Upper lobe of left lung (tissue), 6 donors: ENCODE measurements around the gene CCDC124. TPM values are rescaled to one million over a fixed set of nuclear protein-coding genes. Genes with fewer than 3 reads are reported as not detected.

Experiments
- ATAC-seq, 2 donors: fragments of 200-7000 bp; cut with Tn5 transposase; one replicate each; pipeline ENCODE4 v1.9.1; 2022; ENCODE audit warnings: mild to moderate bottlenecking in 2 of 2, moderate library complexity in 2 of 2; ENCODE audit not compliant: low FRiP score in 2 of 2
- DNase-seq, 2 donors: peaks; one replicate each; pipeline ENCODE4 v3.0.0-alpha.2; 2019 to 2020
- H3K27ac ChIP-seq, 4 donors: fragments of 200-600 bp; sonication (generic); one replicate each; pipeline ENCODE4 v1.5.1; 2016 to 2019
- H3K27me3 ChIP-seq, 4 donors: fragments of 200-600 bp; sonication (generic); one replicate each; pipeline ENCODE4 v1.5.1; 2017 to 2019
- H3K36me3 ChIP-seq, 4 donors: fragments of 200-600 bp; sonication (generic); one replicate each; pipeline ENCODE4 v1.5.1; 2016 to 2019
- H3K4me1 ChIP-seq, 4 donors: fragments of 200-600 bp; sonication (generic); one replicate each; pipeline ENCODE4 v1.5.1; 2018 to 2019
- H3K4me3 ChIP-seq, 4 donors: fragments of 200-600 bp; sonication (generic); one replicate each; pipeline ENCODE4 v1.5.1; 2017 to 2019; ENCODE audit warnings: mild to moderate bottlenecking in 2 of 4, moderate library complexity in 1 of 4
- H3K9me3 ChIP-seq, 4 donors: fragments of 200-600 bp; sonication (generic); one replicate each; pipeline ENCODE4 v1.5.1; 2018 to 2019
- EP300 ChIP-seq, 4 donors: sonication (generic); formaldehyde crosslinking; IDR thresholded peaks; one replicate each; pipeline ENCODE4 v1.5.1; 2017; ENCODE audit warnings: antibody characterized with exemption in 4 of 4, control low read depth in 2 of 4
- POLR2A ChIP-seq, 4 donors: fragments of 450-650 bp; IDR thresholded peaks; one replicate each; pipeline ENCODE4 v1.5.1; 2016 to 2017; ENCODE audit warnings: antibody characterized with exemption in 4 of 4, mild to moderate bottlenecking in 2 of 4
- POLR2AphosphoS5 ChIP-seq, 2 donors: sonication (generic); formaldehyde crosslinking; IDR thresholded peaks; one replicate each; pipeline ENCODE4 v1.5.1; 2017; ENCODE audit warnings: antibody characterized with exemption in 2 of 2
- WGBS, 2 donors: methylation state at CpG; one replicate each; pipeline ENCODE4 v1.1.5; 2017 to 2018; 5-methylcytosine and 5-hydroxymethylcytosine counted together
- total RNA-seq, 6 donors: library from RNA; depleted of rRNA in 4 of 6; stranded (reverse); fragments of >200 nt in 4 of 6; gene quantifications; one replicate each; pipeline versions ENCODE4 v1.1.0 to v1.2.1, GENCODE V29; 2016 to 2021
- TF ChIP-seq, protein P1 (sequence below), 6 experiments: fragments of 450-650 bp in 4 of 6; fragments of 200-600 bp in 2 of 6; sonication (generic) in 2 of 6; IDR thresholded peaks; one replicate each; pipeline ENCODE4 v1.5.1; 2016 to 2019; ENCODE audit warnings: antibody characterized with exemption in 6 of 6
- donor health status: DM: no; HTN: no; CAD: no; lungs with moderate emphysema.
- donor health status: DM: no; HTN: yes; CAD: no; lungs with severe emphysema.

Gene CCDC124
- total RNA-seq, 6 donors from 2014 or later, result 50.2 to 83.3 (median 62.1) TPM

DNA sequence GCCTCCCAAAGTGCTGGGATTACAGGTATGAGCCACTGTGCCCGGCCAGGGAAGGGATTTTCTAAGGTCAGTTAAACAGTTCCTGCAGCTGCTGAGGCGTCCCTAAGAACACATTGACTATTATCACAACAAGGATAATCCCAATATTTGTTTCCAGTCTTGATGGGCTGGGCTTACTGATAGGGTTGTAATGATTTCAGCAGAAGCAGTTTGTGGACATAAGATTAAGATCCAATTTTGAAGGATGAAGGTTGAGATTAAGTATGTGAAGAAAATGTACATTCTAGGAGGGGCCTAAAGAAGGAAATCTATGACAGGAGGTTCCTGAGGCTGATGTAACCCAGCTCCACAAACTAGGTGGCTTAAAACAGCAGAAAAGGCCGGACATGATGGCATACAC, 10.7 kb upstream of the CCDC124 start:
- TF ChIP-seq, protein P1, sequence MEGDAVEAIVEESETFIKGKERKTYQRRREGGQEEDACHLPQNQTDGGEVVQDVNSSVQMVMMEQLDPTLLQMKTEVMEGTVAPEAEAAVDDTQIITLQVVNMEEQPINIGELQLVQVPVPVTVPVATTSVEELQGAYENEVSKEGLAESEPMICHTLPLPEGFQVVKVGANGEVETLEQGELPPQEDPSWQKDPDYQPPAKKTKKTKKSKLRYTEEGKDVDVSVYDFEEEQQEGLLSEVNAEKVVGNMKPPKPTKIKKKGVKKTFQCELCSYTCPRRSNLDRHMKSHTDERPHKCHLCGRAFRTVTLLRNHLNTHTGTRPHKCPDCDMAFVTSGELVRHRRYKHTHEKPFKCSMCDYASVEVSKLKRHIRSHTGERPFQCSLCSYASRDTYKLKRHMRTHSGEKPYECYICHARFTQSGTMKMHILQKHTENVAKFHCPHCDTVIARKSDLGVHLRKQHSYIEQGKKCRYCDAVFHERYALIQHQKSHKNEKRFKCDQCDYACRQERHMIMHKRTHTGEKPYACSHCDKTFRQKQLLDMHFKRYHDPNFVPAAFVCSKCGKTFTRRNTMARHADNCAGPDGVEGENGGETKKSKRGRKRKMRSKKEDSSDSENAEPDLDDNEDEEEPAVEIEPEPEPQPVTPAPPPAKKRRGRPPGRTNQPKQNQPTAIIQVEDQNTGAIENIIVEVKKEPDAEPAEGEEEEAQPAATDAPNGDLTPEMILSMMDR (IDR thresholded peaks at IDR 0.05), result no peak
- TF ChIP-seq EP300 (IDR thresholded peaks at IDR 0.05) (no peak), POLR2AphosphoS5 (IDR thresholded peaks at IDR 0.05) (no peak), POLR2A (IDR thresholded peaks at IDR 0.05) (no peak)

DNA sequence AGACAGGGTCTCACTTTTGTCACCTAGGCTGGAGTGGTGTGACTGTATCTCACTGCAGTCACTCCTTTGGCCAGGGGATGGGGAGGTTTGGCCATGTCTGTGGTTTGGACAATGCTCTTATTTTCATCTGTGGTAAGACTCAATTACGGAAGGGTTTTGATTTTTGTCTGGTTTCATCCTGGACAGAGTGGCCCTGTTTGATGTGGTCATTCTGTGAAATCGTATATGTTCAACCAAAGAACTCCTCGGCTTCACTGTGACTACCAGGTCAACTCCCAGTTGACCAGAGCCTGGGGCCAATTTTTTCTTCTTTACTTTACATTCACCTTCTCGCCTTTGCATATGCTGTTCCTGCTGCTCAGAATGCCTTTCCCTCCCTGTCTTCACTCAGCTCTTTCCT, 6.8 kb upstream of the CCDC124 start:
- ATAC-seq, result no peak
- no peaks in the 10 kb centered on the region for H3K27me3 ChIP-seq

More for the DNA sequence above, 10.7 kb upstream of the CCDC124 start:
- Histone ChIP-seq H3K27ac (no peak overlapping the region), H3K9me3 (no peaks in the 10 kb centered on the region), H3K4me1 (peaks cover 0 to 2% (median 0%) of the 10 kb centered on the region in 4 donors), H3K4me3 (no peak overlapping the region), H3K27me3 (no peaks in the 10 kb centered on the region), H3K36me3 (no peaks in the 10 kb centered on the region)
- ATAC-seq (no peak), DNase-seq (no peak)
- 67 to 80% methylated on average over 3 of the region's 3 CpGs for WGBS, 2 donors

DNA sequence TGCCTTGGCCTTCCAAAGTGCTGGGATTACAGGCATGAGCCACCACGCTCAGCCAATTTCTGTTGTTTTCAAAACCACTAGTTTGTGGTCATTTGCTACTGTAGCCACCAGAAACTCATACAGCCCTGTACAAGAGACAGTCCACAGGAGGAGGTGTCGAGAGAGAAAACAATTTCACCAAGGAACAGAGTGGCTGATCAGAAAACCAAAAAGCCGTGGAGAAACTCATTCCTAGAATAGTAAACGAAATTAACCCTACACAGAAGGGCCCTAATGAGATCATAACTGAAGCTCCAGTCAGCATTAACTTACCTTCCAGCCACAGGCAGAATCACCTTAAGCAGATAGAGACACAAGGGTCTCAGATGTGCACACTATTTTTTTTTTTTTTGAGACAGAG, 3.8 kb upstream of the CCDC124 start:
- Histone ChIP-seq H3K9me3 (no peaks in the 10 kb centered on the region), H3K36me3 (no peaks in the 10 kb centered on the region), H3K4me1 (peaks cover 14 to 20% (median 16%) of the 10 kb centered on the region in 4 donors), H3K27me3 (no peaks in the 10 kb centered on the region), H3K4me3 (no peak overlapping the region), H3K27ac (no peak overlapping the region)
- TF ChIP-seq POLR2AphosphoS5 (IDR thresholded peaks at IDR 0.05) (no peak), POLR2A (IDR thresholded peaks at IDR 0.05) (no peak), EP300 (IDR thresholded peaks at IDR 0.05) (no peak)
- TF ChIP-seq, protein P1 (IDR thresholded peaks at IDR 0.05), result no peak
- DNase-seq (no peak), ATAC-seq (no peak)
- 65 to 67% methylated on average over 4 of the region's 4 CpGs for WGBS, 2 donors

More for the DNA sequence above, 6.8 kb upstream of the CCDC124 start:
- no peaks in the 10 kb centered on the region for H3K4me1 ChIP-seq
- H3K27ac ChIP-seq, result no peak overlapping the region
- no peak overlapping the region for H3K4me3 ChIP-seq
- no peaks in the 10 kb centered on the region for H3K9me3 ChIP-seq
- no peak for DNase-seq
- H3K36me3 ChIP-seq, result no peaks in the 10 kb centered on the region
- 74 to 81% methylated on average over 4 of the region's 4 CpGs for WGBS, 2 donors
- no peak for TF ChIP-seq EP300 (IDR thresholded peaks at IDR 0.05)
- no peak for TF ChIP-seq POLR2A (IDR thresholded peaks at IDR 0.05)
- TF ChIP-seq, protein P1 (IDR thresholded peaks at IDR 0.05), result no peak
- TF ChIP-seq POLR2AphosphoS5 (IDR thresholded peaks at IDR 0.05), result no peak

DNA sequence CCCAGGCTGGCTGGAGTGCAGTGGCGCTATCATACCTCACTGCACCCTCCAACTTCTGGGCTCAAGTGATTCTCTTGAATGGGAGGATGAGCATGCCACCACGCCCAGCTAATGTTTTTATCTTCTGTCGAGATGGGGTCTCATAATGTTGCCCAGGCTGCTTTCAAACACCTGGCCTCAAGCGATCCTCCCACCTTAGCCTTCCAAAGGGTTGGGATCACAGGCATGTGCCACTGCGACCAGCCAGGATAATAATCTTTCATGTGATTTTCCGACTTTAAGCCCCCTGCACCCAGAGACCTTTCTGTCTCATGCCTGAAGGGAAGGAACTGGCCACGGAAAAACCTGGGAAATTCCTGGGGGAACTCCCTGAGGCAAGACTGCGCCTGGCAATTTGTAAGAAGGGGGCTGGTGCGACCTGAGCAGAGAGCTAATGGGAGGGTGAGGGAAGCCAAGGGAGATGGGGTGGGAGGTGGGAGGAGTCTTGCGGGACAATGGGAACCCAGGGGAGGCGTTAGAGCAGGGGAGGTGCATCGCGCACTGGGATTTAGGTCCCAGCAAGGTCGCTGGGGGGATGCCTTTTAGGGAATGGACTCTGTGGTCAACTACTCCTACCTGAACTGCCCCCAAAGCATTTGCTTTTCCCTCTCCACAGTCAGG, 1.2 kb upstream of the CCDC124 start:
- Histone ChIP-seq H3K36me3 (peaks cover 0 to 6% (median 5%) of the 10 kb centered on the region in 4 donors), H3K9me3 (no peaks in the 10 kb centered on the region), H3K4me3 (peak overlapping the region in 3 of 4 donors; percentile 82 to 93 (median 83)), H3K27ac (peak overlapping the region in 1 of 4 donors; percentile 91), H3K4me1 (peaks cover 15 to 26% (median 18%) of the 10 kb centered on the region in 4 donors), H3K27me3 (no peaks in the 10 kb centered on the region)
- DNase-seq, result no peak
- WGBS, 2 donors, result 32 to 34% methylated on average over 14 of the region's 14 CpGs
- no peak for TF ChIP-seq POLR2A (IDR thresholded peaks at IDR 0.05)
- no peak for TF ChIP-seq POLR2AphosphoS5 (IDR thresholded peaks at IDR 0.05)
- no peak for TF ChIP-seq EP300 (IDR thresholded peaks at IDR 0.05)
- TF ChIP-seq, protein P1 (IDR thresholded peaks at IDR 0.05), result no peak
- no peak for ATAC-seq
